B cell (primary cell): ENCODE data around the gene CD79B.

Experiments used
- CTCF ChIP-seq: fragments of 200-600 bp; IDR thresholded peaks from one replicate; pipeline ENCODE4 v1.8.0; 2022; ENCODE audit warnings: antibody characterized with exemption, mild to moderate bottlenecking
- EZH2 ChIP-seq: IDR thresholded peaks from 2 replicates; pipeline ENCODE4 v1.6.1; 2012; ENCODE audit warnings: borderline replicate concordance, low read depth, mild to moderate bottlenecking, moderate library complexity, low read length; ENCODE audit not compliant: insufficient read depth, poor library complexity, severe bottlenecking

- TF ChIP-seq CTCF (no peak), EZH2 (no peak)
Observed at GRCh38 chr17:63954402-63955063, 22.4 kb upstream of the CD79B start.
